Activated CD4-positive, alpha-beta T cell treated with anti-CD3 and anti-CD28 coated beads for 24 hours (primary cell): ENCODE measurements around the gene OVOL2.

Experiments
- DNase-seq, 2 donors: peaks; one replicate each; pipeline ENCODE4 v3.0.0-alpha.2; 2020; ENCODE audit warnings: low read depth in 2 of 2

OVOL2 gene

DNA sequence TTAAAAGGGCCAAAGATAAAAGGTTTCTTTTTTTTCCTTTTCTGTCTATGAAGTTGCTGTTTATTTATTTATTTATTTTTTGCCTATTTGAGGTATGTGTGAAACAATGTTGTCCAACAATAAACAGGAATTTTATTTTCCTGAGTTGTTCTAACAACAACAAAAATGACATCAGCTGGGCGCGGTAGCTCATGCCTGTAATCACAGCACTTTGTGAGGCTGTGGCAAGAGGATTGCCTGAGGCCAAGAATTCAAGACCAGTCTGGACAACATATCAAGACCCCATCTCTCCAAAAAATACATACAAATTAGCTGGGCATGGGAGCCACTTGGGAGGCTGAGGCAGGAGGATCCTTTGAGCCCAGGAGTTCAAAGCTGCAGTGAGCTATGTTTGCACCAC is 44.8 kb downstream of the OVOL2 start:
- DNase-seq, result no peak

DNA sequence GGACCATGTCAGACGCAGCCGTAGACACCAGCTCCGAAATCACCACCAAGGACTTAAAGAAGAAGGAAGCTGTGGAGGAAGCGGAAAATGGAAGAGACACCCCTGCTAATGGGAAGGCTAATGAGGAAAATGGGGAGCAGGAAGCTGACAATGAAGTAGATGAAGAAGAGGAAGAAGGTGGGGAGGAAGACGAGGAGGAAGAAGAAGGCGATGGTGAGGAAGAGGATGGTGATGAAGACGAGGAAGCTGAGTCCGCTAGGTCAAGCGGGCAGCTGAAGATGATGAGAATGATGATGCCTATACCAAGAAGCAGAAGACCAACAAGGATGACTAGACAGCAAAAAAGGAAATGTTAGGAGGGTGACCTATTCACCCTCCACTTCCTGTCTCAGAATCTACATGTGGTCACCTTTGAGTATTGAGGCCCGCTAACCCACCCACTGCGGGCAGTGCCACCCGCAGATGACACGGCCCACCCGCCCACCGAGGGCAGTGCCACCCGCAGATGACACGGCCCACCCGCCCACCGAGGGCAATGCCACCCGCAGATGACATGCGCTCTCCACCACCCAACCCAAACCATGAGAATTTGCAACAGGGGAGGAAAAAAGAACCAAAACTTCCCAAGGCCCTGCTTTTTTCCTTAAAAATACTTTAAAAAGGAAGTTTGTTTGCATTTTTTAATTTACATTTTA is 45.6 kb downstream of the OVOL2 start:
- DNase-seq, result no peak

DNA sequence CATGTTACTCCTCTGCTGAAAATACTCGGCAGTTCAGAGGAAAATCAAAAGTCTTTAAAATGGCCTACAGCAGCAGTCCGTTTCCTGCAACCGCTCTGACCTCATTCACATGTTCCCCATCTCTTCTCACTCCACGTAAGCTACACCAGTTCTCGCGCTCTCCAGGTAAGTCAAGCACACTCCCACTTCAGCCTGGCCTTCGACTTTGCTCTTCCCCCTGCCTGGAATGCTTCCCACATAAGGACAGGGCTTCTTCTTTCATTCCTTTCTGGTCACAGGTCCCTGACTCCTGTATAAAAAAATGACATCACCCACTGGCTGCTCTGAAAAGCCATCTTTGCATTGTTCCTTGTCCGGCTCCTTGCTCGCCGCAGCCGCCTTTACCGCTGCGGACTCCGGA is 46.2 kb downstream of the OVOL2 start:
- no peak for DNase-seq

DNA sequence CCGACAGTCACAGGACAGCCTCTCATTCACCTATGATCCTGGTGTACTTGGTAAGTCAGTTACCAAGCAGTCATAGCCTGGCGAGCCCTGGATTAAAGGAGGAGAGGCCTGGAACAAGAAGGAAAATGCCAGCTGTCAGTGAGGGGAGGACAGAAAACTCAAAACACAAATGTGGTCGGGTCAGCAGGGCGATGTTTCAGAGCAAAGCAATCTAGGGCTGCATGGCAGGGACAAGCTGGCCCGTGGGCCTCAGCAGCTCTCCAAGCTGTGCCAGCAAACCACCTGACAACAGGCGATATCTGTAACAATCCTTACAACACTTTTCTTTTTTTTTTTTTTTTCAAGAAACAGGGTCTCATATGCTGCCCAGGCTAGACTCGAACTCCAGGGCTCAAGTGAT is 48.6 kb downstream of the OVOL2 start:
- no peak for DNase-seq

DNA sequence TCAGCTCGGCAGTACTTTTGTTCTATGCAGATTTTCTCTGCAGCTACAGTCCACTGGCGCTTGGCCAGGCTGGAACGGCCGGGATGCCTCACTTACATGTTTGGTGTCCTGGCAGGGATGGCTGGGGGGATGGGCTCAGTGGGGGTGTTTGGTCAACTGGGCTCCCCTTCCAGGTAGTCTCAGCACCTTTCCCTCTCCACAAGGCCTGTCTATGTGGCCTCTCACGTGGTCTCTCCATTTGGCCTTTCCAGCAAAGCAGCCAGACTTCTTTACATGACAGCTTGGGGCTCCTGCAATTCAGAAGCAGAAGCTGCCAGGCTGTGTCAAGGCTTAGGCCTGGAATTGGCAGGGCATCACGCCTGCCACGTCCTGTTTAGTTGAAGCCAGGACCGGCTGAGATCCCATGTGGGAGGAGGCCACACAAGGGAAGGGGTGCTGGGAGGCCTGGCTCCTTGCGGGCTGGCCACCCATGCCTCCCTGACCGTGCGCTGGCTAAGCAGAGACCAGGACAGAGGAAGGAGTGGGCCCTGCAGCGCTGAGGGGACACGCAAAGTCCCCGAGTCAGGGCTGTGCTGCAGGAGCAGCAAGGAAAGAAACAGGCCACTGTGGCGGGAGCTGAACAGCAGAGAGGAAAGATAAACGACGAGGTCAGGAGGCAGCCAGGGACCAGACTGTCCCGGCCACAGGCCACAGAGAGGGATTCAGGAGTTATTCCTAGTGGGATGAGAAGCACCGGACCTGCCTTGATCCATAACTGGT is 50.0 kb downstream of the OVOL2 start:
- DNase-seq, result no peak

DNA sequence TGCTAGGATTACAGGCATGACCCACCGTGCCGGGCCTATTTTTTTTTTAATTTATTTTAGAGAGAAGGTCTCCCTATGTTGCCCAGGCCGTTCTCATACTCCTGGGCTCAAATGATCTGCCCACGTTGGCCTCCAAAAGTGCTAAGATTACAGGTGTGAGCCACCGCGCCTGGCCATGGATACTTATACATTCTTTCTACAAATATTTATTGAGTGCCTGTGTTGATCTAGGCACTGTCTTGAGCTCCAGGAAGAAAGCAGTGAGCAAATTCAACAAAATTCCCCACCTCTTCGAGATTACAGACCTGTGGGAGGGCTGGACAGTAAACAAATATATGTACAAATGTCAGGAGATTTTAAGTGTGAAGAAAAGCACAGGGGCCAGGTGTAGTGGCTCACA is 51.0 kb downstream of the OVOL2 start:
- no peak for DNase-seq

DNA sequence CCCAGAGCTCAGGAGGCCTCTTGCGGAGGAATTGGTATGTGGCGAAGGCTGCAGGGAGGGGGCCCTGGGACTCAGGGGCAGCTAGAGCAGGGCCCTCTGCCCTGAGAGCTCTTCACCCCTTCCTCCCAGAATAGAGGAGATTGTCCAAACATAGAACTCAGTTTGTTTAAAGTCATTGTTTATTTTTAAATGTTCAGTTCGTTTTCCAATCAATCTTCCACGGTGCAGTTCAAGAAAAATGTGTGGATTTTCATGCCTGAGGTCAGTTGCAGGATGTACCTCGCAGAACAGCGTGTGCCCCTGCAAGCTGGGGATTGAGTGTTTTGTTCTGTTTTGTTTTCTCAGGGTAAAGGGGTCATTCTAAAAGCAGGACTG is 51.7 kb downstream of the OVOL2 start:
- no peak for DNase-seq

DNA sequence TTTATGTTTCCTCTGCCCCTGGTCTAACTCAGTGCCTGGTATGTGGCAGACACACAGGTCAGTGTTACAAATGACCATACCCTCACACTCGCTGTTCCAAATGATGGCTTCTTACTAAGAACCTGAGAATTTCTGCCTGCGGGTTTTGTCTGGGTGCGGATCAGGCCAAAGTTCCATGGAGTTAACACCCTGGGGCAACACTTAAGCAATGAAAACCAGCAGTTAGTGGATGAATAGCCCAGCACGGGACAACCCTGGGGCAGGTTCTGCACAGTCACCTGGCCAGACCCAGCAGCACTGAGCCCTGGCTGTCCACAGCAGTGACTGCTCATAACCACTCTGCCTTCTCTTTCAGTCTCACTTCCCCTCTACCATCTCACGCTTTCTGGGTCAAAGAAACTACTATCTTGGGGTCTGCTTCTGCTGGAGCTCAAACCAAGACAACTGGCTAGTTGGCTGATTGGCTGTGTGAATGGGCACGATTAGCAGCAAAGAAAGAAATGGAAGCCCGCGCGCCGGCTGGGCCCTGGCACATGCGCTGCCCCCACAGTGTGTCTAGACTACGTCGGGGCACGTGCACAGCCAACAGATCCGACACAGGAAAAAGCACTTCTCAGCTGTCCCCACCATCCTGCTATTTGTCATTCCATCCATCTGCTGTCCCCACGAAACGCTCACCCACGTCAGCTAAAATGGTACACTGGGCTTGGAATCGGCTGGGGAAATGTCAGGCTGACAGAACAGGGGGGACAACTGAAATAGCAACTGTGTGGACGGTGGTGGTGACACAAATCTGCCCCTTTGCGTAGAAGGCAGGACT is 52.3 kb downstream of the OVOL2 start:
- no peak for DNase-seq

DNA sequence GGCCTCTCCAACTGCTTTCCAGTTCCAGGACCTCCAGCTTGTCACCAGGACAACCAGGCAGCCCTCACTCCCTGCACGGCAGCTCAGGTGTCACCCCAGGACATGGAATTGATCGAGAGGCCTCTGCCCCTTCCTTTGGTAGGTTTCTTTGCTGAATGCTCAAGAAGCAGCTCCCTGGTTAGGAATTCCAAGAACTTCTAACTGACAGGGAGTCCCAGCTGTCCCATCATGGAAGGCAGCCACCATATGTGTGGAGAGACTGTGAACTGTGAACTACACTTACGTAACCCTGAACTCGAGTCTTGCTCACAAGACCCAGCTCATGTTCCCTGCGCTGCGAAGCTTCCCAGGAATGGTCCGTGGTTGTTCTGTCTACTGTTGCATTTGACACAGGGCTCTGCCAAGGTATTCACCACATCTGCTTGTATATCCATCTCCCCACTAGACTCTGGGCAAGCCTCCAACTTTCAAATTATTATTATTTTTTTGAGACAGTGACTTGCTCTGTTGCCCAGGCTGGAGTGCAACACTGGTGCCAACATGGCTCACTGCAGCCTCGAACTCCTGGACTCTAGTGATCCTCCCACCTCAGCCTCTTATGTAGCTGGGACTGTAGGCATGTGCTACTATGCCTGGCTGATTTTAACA is 53.2 kb downstream of the OVOL2 start:
- no peak for DNase-seq

DNA sequence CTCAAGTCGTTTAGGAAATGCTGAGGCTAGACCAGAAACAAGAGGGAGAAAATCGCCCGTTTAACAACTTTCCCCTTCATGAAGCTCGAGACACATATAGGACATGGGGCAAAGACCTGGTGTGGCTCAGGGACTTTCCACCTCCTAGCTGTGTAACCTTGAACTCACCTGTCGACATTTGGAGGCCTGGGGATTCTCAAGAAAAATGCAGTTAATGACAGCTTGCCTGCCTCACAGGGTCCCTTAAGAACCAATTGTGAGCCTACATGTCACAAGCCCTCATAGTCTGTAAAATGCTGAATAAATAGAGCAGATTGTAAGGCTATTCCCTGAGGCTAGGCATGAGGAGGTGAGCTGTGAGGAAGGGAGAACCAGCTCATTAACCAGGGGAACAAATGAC is 53.8 kb downstream of the OVOL2 start:
- DNase-seq, result no peak

DNA sequence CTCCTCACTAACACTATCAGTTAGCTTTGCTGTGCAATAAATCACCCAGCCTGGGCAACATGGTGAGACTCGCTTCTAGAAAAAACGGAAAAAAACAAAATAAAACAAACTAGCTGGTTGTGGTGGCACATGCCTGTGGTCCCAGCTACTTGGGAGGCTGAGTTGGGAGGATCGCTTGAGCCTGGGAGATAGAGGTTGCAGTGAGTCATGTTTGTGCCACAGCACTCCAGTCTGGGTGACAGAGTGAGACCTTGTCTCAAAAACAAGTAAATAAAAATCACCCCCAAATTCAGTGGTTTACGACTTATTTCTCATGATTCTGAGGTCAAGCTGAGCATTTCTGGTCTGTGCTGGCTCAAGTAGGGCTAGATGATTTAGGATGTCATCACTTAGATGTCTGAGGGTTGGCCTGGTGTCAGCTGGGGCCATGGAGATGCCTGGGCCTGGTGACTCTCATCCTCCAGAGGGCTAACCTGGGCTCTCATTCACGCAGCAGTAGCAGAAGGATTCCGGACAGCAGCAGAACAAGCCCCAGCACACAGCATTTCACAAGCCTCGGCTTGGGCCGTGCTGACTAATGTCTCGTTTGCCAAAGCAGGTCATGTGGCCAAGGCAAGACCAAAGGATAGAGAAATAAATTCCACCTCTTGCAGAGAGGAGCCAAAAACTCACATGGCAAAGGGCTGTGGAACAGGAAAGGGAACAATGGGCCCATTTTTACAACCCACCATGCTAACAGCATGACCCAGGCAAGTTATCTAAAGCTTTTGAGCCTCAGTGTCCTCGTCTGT is 56.4 kb downstream of the OVOL2 start:
- no peak for DNase-seq

DNA sequence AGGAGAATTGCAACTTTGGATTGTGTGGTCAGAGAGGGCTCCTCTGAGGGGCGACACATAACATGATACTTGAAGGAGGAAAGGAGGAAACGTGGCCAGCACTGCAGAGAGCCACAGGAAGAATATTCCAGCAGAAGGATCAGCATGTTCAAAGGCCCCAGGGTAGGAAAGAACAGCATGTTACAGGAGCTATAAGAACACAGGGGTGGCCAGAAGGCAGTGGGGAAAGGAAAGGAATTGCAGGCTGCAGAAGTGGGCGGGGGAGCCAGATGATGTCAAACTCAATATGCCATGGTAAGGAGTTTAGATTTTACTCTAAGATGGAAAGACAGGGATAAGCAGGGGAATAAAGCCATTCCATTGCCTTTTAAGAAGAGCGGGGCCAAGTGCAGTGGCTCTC is 58.1 kb downstream of the OVOL2 start:
- no peak for DNase-seq

DNA sequence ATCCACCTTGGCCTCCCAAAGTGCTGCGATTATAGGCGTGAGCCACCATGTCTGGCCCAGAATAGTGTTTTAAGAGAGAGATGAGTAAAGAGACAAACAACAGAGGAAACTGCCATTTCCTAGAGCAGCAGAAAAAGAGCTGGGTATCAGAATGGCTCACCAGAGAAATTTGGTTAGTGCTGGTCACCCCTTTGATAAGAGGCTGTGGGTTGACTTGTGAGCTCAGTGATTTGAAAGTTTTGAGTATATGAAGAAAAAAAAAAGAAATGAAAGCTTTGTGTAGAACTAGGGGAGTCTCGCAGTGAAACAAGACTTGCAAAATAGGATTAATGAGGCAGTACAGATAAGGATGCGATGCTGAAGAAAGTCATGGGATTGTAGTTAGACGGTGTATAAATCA is 59.3 kb downstream of the OVOL2 start:
- no peak for DNase-seq

DNA sequence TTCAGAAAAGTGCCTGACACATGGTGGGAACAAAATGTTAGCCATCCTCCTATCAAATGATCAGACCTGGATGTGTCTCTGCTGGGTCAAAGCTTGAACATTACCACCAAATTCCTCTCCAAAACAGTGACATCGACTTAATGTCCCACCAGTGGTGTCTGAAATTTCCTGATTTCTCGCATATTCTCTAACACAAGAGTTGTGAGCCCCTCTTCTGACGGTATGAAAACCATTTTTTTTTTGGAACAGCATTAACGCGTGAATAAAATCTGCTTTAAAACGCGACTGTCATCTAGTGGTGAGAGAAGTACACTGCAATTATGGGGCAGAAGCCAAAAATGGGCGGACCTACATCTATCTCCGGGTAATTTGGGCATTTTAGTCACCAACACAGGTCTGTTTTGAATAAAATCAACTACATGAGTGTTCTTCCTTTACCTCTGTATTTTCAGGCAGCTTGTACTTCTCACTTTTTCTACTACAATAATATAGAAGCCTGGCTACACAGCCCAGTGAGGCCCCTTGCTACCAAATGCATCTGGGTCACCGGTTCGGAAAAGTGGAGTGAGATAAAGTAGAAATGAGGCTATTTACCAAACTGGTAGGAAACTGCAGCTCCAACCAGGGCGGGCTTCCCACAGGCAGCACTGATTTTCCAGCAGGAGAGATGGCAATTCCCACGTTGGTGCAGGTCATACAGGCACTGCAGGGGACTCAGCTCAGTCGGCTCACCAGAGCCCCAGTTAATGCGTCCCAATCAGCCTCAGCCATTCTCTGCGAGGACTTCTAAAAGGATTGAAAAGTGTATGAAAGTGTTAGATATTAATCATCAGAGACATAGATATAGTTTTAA is 61.5 kb downstream of the OVOL2 start:
- peak in 1 of 2 donors; percentile 26 for DNase-seq

DNA sequence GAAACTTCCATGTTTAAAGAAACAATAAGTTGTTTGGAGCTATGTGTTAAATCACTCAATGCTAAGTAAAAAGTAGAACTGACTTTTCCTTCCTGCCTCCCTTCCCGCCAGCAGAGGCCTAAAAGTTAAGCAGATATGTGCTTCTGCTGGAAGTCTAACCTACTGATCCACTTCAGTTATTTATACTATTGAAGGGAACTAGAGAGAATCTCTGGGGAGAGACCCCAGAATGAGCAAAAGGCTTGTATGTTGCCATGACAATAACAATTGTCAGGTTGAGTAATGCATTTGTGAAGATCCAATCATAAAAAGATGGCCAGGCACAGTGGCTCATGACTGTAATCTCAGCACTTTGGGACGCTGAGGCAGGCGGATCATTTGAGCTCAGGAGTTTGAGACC is 64.2 kb downstream of the OVOL2 start:
- no peak for DNase-seq

DNA sequence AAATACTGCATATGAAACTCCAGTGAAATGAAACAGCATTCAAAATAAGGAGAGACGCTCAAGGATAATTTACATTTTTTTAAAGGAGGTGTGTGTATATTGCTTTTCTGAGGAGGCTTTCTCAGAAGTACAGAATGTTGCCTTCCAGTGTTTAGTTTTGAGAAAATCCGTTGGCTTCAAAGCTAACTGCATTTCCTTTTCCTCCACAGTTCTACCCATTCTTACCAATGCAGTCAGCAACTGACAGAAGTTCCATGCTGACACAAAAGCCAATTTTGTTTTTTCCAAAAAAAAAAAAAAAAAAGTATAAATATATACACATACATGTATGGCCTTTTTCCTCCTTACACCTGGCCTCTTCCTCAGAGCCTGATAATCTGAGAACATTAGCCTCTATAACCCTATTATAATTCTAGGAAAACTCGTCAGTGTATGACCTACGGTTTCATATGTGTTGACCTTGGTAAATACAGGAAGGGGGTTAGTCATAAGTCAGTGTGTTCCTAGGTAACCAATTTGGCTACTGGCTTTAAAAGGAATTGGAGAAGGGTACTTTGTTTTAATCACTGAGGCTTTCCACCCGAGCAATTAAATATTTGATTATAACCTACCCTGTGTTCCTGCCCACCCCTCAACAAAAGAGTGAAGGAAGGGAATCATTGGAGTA is 64.7 kb downstream of the OVOL2 start:
- no peak for DNase-seq

DNA sequence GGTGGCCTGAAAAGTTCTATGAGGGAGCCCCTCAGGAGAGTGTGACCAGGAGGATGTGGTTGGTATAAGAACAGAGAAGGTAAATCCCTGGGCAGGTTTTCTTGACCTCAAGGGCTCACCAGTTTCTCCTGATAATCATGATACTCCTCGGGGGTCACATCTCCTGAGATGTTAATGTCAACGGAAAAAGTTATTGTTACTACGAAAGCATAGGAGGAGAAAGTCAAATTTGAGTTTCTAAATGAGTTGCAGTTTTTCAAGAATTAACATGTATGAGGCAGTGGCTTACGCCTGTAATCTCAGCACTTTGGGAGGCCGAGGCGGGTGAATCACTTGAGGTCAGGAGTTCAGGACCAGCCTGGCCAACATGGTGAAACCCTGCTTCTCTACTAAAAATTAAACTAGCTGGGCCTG is 65.5 kb downstream of the OVOL2 start:
- DNase-seq, result peak in 1 of 2 donors; percentile 22

DNA sequence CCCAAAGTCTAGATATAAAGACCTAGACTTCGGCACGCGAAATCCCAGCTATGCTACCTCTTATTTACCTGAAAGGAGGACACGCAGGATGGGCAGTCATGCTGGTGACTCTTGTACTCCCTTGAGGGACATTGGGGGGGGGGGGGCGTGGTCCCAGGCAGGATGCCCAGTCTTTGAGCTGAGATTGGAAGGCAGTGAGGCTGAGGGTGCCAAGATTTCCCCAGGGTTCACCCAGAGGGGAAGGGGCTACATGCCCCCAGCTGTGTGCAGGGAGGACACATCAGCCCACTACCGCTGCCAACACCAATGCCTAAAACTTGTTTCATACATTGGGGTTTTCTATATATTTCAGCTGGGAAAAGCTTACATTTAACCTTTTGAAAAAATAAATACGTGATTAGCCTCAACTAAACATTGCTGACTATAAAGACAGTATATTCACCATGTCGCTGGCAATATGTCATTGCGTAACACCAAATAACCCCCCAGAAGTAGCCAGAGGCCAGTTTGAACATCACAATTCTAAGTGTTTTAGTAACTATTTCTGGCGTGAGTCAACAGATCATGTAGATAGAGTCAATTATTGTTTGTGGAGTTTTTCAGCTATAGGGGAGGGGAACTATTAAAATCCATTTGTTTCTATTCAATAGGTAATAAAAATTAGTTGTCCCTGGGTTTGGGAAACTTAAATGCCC is 67.3 kb downstream of the OVOL2 start:
- no peak for DNase-seq

DNA sequence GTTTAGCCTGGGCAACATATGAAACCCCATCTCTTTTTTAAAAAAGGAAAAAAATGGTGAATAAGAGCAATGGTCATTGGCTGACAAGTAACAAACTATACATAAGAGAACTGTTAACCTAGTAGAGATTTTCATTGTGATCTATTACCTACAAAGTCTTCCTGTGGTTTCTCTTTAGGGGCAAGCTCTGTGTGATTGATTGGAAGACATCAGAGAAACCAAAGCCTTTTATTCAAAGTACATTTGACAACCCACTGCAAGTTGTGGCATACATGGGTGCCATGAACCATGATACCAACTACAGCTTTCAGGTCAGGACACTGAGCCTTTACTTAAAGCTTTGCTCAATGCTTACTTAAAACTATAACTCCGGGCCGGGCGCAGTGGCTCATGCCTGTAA is 69.7 kb downstream of the OVOL2 start:
- no peak for DNase-seq
